Measurements from ENCODE around the gene ALPK1. TPM values are rescaled to one million over a fixed set of nuclear protein-coding genes. Genes with fewer than 3 reads are reported as not detected.

The ALPK1 gene
- total RNA-seq (10 to 100 TPM; 12.1 to 27.4 (median 18.7) TPM), polyA plus RNA-seq (10 to 100 TPM in 1 of 3 donors, 1 to 10 TPM in 2; 4.2 to 10.2 (median 5.5) TPM)

DNA sequence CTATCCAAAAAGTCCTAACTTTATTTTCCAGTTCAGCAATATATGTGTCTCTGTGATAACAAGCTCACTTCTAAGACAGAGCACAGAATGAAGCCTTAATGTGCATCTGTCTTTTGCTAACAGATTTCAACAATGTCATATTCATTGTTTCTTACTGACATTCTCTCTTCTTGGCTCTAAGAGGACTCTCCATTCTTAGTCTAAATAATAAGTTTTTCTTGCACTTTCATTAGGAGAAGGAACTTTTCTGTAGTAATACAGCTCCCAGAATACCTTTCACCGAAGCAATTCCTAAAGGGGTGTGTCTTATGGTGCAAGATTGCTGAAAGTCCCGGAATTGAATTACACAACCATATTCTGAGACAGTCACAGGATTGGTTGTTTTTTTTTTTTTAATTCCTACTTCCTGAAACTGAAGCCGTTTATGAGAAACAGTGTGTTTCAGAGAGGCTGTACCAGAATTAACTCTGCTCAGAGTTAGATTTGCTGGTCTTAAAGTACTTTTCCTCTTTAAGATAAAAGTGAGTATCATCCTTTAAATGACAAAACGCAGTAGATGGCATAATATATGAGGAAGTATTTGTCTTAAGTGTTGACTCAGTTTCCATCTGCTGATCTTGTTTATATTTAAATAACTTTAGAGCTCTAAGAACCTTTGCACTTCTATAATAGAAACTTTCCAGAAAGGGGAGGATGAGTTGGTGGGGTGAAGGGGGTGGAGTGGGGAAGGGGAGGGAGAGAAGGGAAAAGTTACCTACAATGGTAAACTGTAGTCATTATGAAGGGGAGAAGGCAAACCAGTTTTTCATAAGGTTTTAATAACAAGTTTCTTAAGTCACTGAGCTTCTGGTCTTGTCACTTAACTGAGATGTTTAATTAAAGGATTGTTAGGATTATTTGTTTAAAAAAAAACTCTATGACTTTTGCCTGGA, at the start of gene ALPK1:
TSS of gene ALPK1 (plus strand) at position 421 of the 932 bp plus-strand sequence.
- intact Hi-C loops (cut with DNase I), result no loop called here
- Histone ChIP-seq H3K27ac (peak within 1 kb of the TSS; percentile 59 to 75 (median 68)), H3K27me3 (no peaks in the 10 kb centered on the region), H3K4me3 (peak within 1 kb of the TSS; percentile 8 to 45 (median 41)), H3K9me3 (no peaks in the 10 kb centered on the region), H3K4me1 (peaks cover 0 to 16% (median 12%) of the 10 kb centered on the region in 4 donors), H3K36me3 (peaks cover 0 to 4% (median under 1%) of the 10 kb centered on the region in 4 donors)
- DNase-seq, result no peak
- 0 to 2% methylated on average over 4 of the region's 4 CpGs for WGBS, 2 donors
- peak; percentile 62 to 86 (median 65) for TF ChIP-seq POLR2AphosphoS5 (IDR thresholded peaks at IDR 0.05)
- peak in 2 of 4 donors; percentile 1 to 6 for TF ChIP-seq EP300 (IDR thresholded peaks at IDR 0.05)
- TF ChIP-seq, protein P1, sequence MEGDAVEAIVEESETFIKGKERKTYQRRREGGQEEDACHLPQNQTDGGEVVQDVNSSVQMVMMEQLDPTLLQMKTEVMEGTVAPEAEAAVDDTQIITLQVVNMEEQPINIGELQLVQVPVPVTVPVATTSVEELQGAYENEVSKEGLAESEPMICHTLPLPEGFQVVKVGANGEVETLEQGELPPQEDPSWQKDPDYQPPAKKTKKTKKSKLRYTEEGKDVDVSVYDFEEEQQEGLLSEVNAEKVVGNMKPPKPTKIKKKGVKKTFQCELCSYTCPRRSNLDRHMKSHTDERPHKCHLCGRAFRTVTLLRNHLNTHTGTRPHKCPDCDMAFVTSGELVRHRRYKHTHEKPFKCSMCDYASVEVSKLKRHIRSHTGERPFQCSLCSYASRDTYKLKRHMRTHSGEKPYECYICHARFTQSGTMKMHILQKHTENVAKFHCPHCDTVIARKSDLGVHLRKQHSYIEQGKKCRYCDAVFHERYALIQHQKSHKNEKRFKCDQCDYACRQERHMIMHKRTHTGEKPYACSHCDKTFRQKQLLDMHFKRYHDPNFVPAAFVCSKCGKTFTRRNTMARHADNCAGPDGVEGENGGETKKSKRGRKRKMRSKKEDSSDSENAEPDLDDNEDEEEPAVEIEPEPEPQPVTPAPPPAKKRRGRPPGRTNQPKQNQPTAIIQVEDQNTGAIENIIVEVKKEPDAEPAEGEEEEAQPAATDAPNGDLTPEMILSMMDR (IDR thresholded peaks at IDR 0.05), result no peak
- TF ChIP-seq POLR2A (IDR thresholded peaks at IDR 0.05), result no peak

DNA sequence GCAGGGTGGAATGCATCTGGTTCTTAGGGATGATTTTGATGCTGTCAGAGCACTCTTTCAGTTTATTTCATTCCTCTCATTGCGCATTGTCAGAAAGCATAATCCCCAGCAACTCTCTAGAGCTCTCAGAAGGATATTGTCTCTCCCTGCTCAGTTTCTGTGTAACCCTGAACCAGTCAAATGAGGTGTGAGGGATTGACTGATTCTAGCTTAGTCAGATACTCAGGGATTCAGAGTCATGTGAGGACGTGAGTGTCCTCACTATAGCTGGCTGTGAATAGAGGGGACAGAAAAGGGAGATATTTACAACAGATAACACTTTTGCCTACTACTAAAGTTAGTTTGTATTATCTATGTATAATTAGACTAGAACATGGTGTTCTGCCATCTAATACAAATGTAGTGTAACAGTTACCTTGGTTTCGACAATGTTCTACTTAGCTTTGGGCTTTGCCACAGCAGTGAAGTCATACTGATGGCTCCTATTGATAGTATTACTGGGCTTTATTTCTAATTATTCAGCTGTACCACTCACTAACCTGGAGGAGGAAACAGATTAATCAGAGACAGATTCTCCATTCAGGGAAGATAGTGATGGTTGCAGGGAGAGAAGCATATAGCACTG, 46.0 kb upstream of the ALPK1 start:
- Histone ChIP-seq H3K36me3 (peaks cover 0 to 7% (median 0%) of the 10 kb centered on the region in 4 donors), H3K9me3 (no peaks in the 10 kb centered on the region), H3K27ac (no peak overlapping the region), H3K27me3 (no peaks in the 10 kb centered on the region), H3K4me1 (no peaks in the 10 kb centered on the region), H3K4me3 (no peak overlapping the region)
- TF ChIP-seq POLR2A (IDR thresholded peaks at IDR 0.05) (no peak), POLR2AphosphoS5 (IDR thresholded peaks at IDR 0.05) (no peak), EP300 (IDR thresholded peaks at IDR 0.05) (no peak)
- TF ChIP-seq, protein P1 (IDR thresholded peaks at IDR 0.05), result no peak
- no peak for DNase-seq
- 96 to 97% methylated on average over 3 of the region's 3 CpGs for WGBS, 2 donors
- intact Hi-C loops (cut with DNase I), result no loop called here

DNA sequence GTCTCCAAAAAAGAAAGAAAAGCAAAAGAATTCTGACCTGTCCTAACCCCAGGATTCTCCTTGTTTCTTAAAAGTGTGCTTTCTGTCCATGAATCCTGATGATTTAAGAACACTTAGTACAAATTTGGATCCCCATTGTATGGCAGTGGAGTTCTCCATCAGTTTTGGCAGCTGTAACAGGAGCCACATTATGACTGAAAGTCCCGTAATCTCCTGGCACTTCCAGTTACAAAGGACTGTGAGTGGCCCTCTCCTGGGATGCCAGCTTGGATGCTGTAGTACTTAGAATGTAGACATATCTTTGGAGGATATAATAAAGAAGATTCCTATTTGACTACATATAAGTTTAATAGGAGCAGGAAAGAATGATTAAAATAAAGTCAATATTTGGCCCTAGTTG, 44.9 kb upstream of the ALPK1 start:
- Histone ChIP-seq H3K27ac (no peak overlapping the region), H3K27me3 (no peaks in the 10 kb centered on the region), H3K9me3 (no peaks in the 10 kb centered on the region), H3K36me3 (peaks cover 0 to 7% (median 0%) of the 10 kb centered on the region in 4 donors), H3K4me3 (no peak overlapping the region), H3K4me1 (no peaks in the 10 kb centered on the region)
- no peak for DNase-seq
- WGBS, 2 donors, result 97% methylated on average over 1 of the region's 1 CpG
- TF ChIP-seq, protein P1 (IDR thresholded peaks at IDR 0.05), result no peak
- TF ChIP-seq POLR2A (IDR thresholded peaks at IDR 0.05), result no peak
- TF ChIP-seq POLR2AphosphoS5 (IDR thresholded peaks at IDR 0.05), result no peak
- TF ChIP-seq EP300 (IDR thresholded peaks at IDR 0.05), result no peak
- intact Hi-C loops (cut with DNase I), result no loop called here

DNA sequence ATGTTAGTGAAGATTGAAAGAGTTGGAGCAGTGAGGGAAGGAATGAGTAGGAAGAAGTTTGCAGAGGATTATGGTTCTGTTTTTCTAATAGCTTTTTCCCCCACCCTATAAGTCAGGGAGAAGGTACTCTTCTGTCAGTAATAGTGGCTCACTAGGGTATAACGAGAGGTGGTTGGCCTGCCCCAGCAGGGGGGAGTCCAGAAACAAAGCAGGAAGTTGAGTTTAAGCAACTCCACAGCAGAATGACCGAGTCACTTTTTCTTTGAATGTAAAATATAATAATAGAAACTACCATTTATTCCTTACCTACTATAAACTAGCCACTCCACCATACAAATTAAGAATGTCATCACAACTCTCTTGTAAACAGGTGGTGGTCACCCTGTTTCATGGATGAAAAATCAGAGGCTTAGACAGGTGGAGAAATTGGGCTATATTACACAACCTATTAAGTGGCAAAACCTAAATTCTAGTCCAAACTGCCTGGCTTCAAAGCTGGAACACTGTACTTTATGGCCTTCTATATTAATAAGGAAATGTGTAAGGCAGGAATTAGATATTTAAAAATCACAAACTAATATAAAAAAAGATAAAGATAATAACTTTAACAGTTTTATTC, 43.7 kb upstream of the ALPK1 start:
- Histone ChIP-seq H3K9me3 (no peaks in the 10 kb centered on the region), H3K36me3 (peaks cover 0 to 7% (median 0%) of the 10 kb centered on the region in 4 donors), H3K27me3 (no peaks in the 10 kb centered on the region), H3K27ac (no peak overlapping the region), H3K4me1 (no peaks in the 10 kb centered on the region), H3K4me3 (no peak overlapping the region)
- 29 to 79% methylated on average over 2 of the region's 2 CpGs for WGBS, 2 donors
- TF ChIP-seq POLR2A (IDR thresholded peaks at IDR 0.05) (no peak), POLR2AphosphoS5 (IDR thresholded peaks at IDR 0.05) (no peak), EP300 (IDR thresholded peaks at IDR 0.05) (no peak)
- TF ChIP-seq, protein P1 (IDR thresholded peaks at IDR 0.05), result no peak
- intact Hi-C loops (cut with DNase I), result no loop called here
- no peak for DNase-seq

Measured in sigmoid colon (tissue), 7 donors.